ENCODE data around the gene IFT122.
A peak's percentile ranks its signal among the peaks of the same experiment; 100 is the strongest.
"Not testable (repeated sequence)": the region's sequence is repeated elsewhere in the genome, so short reads cannot be mapped to it uniquely, and the experiment has no call there.

IFT122 gene

GRCh38 chr3:129439817-129440617, at the start of gene IFT122, which contains the start of gene MBD4:
Gene IFT122, plus strand, starts transcription at chr3:129440224. Its CDS starts 107 bp downstream, at chr3:129440331.
Gene MBD4, minus strand, starts transcription at chr3:129439948. Its CDS starts 115 bp downstream, at chr3:129439833.
- DNase-seq = peak; percentile 81

GRCh38 chr3:129391583-129391982, 48.4 kb upstream of the IFT122 start:
- not testable (repeated sequence) for DNase-seq

GRCh38 chr3:129392106-129392887, 47.7 kb upstream of the IFT122 start:
- DNase-seq = not testable (repeated sequence)

- no peak for DNase-seq
Measured at GRCh38 chr3:129393271-129393670, 46.8 kb upstream of the IFT122 start.

- DNase-seq = not testable (repeated sequence)
Measured at GRCh38 chr3:129393760-129394564, 46.1 kb upstream of the IFT122 start.

- no peak for DNase-seq
Measured at GRCh38 chr3:129398803-129399144, 41.2 kb upstream of the IFT122 start.

GRCh38 chr3:129399145-129399894, 40.7 kb upstream of the IFT122 start:
- DNase-seq = peak; percentile 65

GRCh38 chr3:129399895-129400357, 40.1 kb upstream of the IFT122 start:
- DNase-seq = no peak

GRCh38 chr3:129402210-129402609, 37.8 kb upstream of the IFT122 start:
- no peak for DNase-seq

GRCh38 chr3:129402616-129403015, 37.4 kb upstream of the IFT122 start:
- no peak for DNase-seq

- DNase-seq = no peak
Measured at GRCh38 chr3:129403450-129403849, 36.6 kb upstream of the IFT122 start.

GRCh38 chr3:129404130-129404529, 35.9 kb upstream of the IFT122 start:
- no peak for DNase-seq

- no peak for DNase-seq
Measured at GRCh38 chr3:129404610-129405009, 35.4 kb upstream of the IFT122 start.

GRCh38 chr3:129409541-129409940, 30.5 kb upstream of the IFT122 start:
- no peak for DNase-seq

GRCh38 chr3:129410971-129411370, 29.1 kb upstream of the IFT122 start:
- no peak for DNase-seq

GRCh38 chr3:129412542-129413198, 27.4 kb upstream of the IFT122 start:
- DNase-seq = no peak

GRCh38 chr3:129413238-129413637, 26.8 kb upstream of the IFT122 start:
- DNase-seq = not testable (repeated sequence)

- no peak for DNase-seq
Measured at GRCh38 chr3:129413687-129414506, 26.1 kb upstream of the IFT122 start.

GRCh38 chr3:129415378-129415777, 24.6 kb upstream of the IFT122 start:
- DNase-seq = no peak

GRCh38 chr3:129415830-129416229, 24.2 kb upstream of the IFT122 start:
- no peak for DNase-seq

GRCh38 chr3:129416415-129416814, 23.6 kb upstream of the IFT122 start:
- DNase-seq = no peak

Measured in 8988T (cell line).